H1 (cell line): ENCODE results near the gene PCDHGB5. TPM values are rescaled to one million over a fixed set of nuclear protein-coding genes. Genes with fewer than 3 reads are reported as not detected.

Experiments
- CTCF ChIA-PET: fragments of 300-600 bp; sonication (Branson Sonifier 250); formaldehyde crosslinking; loops from one replicate; lab custom pipeline; 2021; ENCODE audit not compliant: partially characterized antibody; lab: Charles Lee
- POLR2A ChIA-PET: fragments of 300-600 bp; sonication (Branson Sonifier 250); formaldehyde crosslinking; loops from one replicate; lab custom pipeline; 2021; ENCODE audit warnings: inconsistent platforms; ENCODE audit not compliant: partially characterized antibody; lab: Charles Lee
- DNase-seq, 2 experiments: peaks; one replicate each; pipeline versions ENCODE4 v3.0.0 to v3.0.0-alpha.2; 2010 to 2022; ENCODE audit warnings: low spot score in 2 of 2, low read depth in 1 of 2, mixed read lengths in 1 of 2
- FAIRE-seq: peaks from 2 replicates; lab custom pipeline; 2011; peaks lifted over from hg19 to GRCh38; lab: Jason Lieb, UNC
- H2AFZ ChIP-seq: 2 replicates; pipeline ENCODE4 v1.8.1; 2012; ENCODE audit warnings: low read length, inconsistent platforms
- H2AK5ac ChIP-seq: 2 replicates; pipeline ENCODE4 v1.6.1; 2013; ENCODE audit warnings: low read depth, low read length
- H2BK120ac ChIP-seq: replicated peaks from 2 replicates; pipeline ENCODE3; 2013; ENCODE audit warnings: low read depth, low read length, inconsistent platforms
- H2BK12ac ChIP-seq: 2 replicates; pipeline ENCODE4 v1.6.1; 2013; ENCODE audit warnings: low read depth, low read length
- H2BK15ac ChIP-seq: 2 replicates; pipeline ENCODE4 v1.6.1; 2013; ENCODE audit warnings: low read length
- H2BK20ac ChIP-seq: 2 replicates; pipeline ENCODE4 v1.6.1; 2013; ENCODE audit warnings: low read length
- H2BK5ac ChIP-seq: 2 replicates; pipeline ENCODE4 v1.6.1; 2013; ENCODE audit warnings: low read depth, low read length
- H3K14ac ChIP-seq: 2 replicates; pipeline ENCODE4 v1.6.1; 2013; ENCODE audit warnings: inconsistent platforms; ENCODE audit not compliant: insufficient read length
- H3K18ac ChIP-seq: 2 replicates; pipeline ENCODE4 v1.6.1; 2013; ENCODE audit warnings: low read length; ENCODE audit errors: extremely low read depth
- H3K23ac ChIP-seq: 2 replicates; pipeline ENCODE4 v1.6.1; 2013; ENCODE audit warnings: inconsistent platforms; ENCODE audit not compliant: insufficient read length
- H3K23me2 ChIP-seq: 2 replicates; pipeline ENCODE4 v1.6.1; 2013; ENCODE audit warnings: low read depth, low read length
- H3K27ac ChIP-seq: 2 replicates; pipeline ENCODE4 v1.6.1; 2011; ENCODE audit warnings: low read depth, low read length, inconsistent platforms
- H3K27me3 ChIP-seq, 4 experiments: replicated peaks in 1 of 4; 1 replicate in 1 of 4; 2 replicates in 3 of 4; pipeline versions ENCODE4 v1.6.1 to v1.8.1; 2011 to 2013; ENCODE audit warnings: low read length in 3 of 4, mild to moderate bottlenecking in 3 of 4, inconsistent platforms in 2 of 4, mixed read lengths in 2 of 4, moderate library complexity in 1 of 4; ENCODE audit not compliant: control insufficient read depth in 3 of 4, insufficient read depth in 3 of 4; ENCODE audit errors: extremely low read depth in 1 of 4
- H3K36me3 ChIP-seq, 4 experiments: 2 replicates each; pipeline versions ENCODE4 v1.6.1 to v1.8.1; 2011 to 2013; ENCODE audit warnings: mild to moderate bottlenecking in 4 of 4, low read length in 3 of 4, moderate library complexity in 2 of 4, control low read depth in 1 of 4, inconsistent platforms in 1 of 4; ENCODE audit not compliant: insufficient read depth in 4 of 4, control insufficient read depth in 2 of 4
- H3K4ac ChIP-seq: replicated peaks from 2 replicates; pipeline ENCODE3; 2013; ENCODE audit warnings: low read length, low read depth, mixed read lengths, inconsistent platforms; ENCODE audit not compliant: insufficient read length
- H3K4me1 ChIP-seq, 4 experiments: replicated peaks in 1 of 4; 1 replicate in 1 of 4; 2 replicates in 3 of 4; pipeline versions ENCODE4 v1.6.1 to v1.8.1; 2011 to 2013; ENCODE audit warnings: low read length in 3 of 4, inconsistent platforms in 2 of 4, mixed read lengths in 1 of 4; ENCODE audit not compliant: insufficient read depth in 4 of 4, control insufficient read depth in 3 of 4
- H3K4me2 ChIP-seq, 2 experiments: 2 replicates each; pipeline versions ENCODE4 v1.6.1 to v1.8.1; 2011 to 2013; ENCODE audit warnings: low read depth in 2 of 2, low read length in 2 of 2, control low read depth in 1 of 2, inconsistent platforms in 1 of 2, mild to moderate bottlenecking in 1 of 2; ENCODE audit not compliant: insufficient read depth in 1 of 2
- H3K4me3 ChIP-seq, 4 experiments: fragments of 200-600, 300-600 bp in 1 of 4; sonication (generic), shearing (Covaris generic), sonication (Bioruptor Twin) in 1 of 4; 2 replicates each; pipeline versions ENCODE4 v1.5.1 to v1.8.1; 2011 to 2016; ENCODE audit warnings: low read length in 4 of 4, low read depth in 3 of 4, control low read depth in 2 of 4, inconsistent platforms in 2 of 4, mild to moderate bottlenecking in 2 of 4, mixed read lengths in 1 of 4, moderate library complexity in 1 of 4; ENCODE audit not compliant: insufficient read depth in 2 of 4; ENCODE audit errors: extremely low read depth in 1 of 4
- H3K56ac ChIP-seq: replicated peaks from 2 replicates; pipeline ENCODE3; 2013; ENCODE audit warnings: low read depth, mild to moderate bottlenecking, mixed read lengths, low read length, inconsistent platforms; ENCODE audit not compliant: insufficient read length
- H3K79me1 ChIP-seq: 2 replicates; pipeline ENCODE4 v1.6.1; 2013; ENCODE audit warnings: low read depth, low read length, control low read depth
- H3K79me2 ChIP-seq, 2 experiments: 2 replicates each; pipeline versions ENCODE4 v1.6.1 to v1.8.1; 2012 to 2013; ENCODE audit warnings: low read length in 2 of 2, mild to moderate bottlenecking in 2 of 2, inconsistent platforms in 1 of 2; ENCODE audit not compliant: insufficient read depth in 2 of 2, control insufficient read depth in 1 of 2
- H3K9ac ChIP-seq, 4 experiments: replicated peaks in 1 of 4; 1 replicate in 1 of 4; 2 replicates in 3 of 4; pipeline versions ENCODE4 v1.6.1 to v1.8.1; 2011 to 2013; ENCODE audit warnings: low read depth in 3 of 4, low read length in 3 of 4, control low read depth in 2 of 4, mild to moderate bottlenecking in 2 of 4, moderate library complexity in 2 of 4, inconsistent platforms in 1 of 4; ENCODE audit errors: extremely low read depth in 1 of 4
- H3K9me3 ChIP-seq, 2 experiments: 2 replicates each; pipeline versions ENCODE4 v1.6.1 to v1.8.1; 2012 to 2013; ENCODE audit warnings: mild to moderate bottlenecking in 2 of 2, moderate library complexity in 2 of 2, control low read depth in 1 of 2, inconsistent platforms in 1 of 2, low read depth in 1 of 2, low read length in 1 of 2, mixed read lengths in 1 of 2; ENCODE audit not compliant: insufficient read depth in 2 of 2
- H4K20me1 ChIP-seq, 2 experiments: replicated peaks in 1 of 2; 2 replicates each; pipeline versions ENCODE3 to v1.8.1; 2011 to 2013; ENCODE audit warnings: inconsistent platforms in 2 of 2, low read length in 2 of 2, mild to moderate bottlenecking in 1 of 2; ENCODE audit not compliant: insufficient read depth in 2 of 2, control insufficient read depth in 1 of 2
- H4K5ac ChIP-seq: 2 replicates; pipeline ENCODE4 v1.6.1; 2013; ENCODE audit warnings: low read length, low read depth, mixed read lengths, inconsistent platforms; ENCODE audit not compliant: insufficient read length
- H4K8ac ChIP-seq: 2 replicates; pipeline ENCODE4 v1.8.0; 2013; ENCODE audit warnings: mild to moderate bottlenecking, moderate library complexity, low read length, inconsistent platforms; ENCODE audit not compliant: insufficient read depth; ENCODE audit errors: extremely low read depth
- H4K91ac ChIP-seq: replicated peaks from 2 replicates; pipeline ENCODE3; 2013; ENCODE audit warnings: low read length, mixed read lengths, inconsistent platforms; ENCODE audit not compliant: insufficient read length
- WGBS, 2 experiments: shearing (Covaris generic) in 1 of 2; methylation state at CpG; one replicate each; pipeline versions ENCODE4 v1.1.6 to v1.1.7; 2013 to 2015; ENCODE audit warnings: low lambda C conversion rate in 2 of 2, mixed read lengths in 2 of 2, inconsistent platforms in 1 of 2, low coverage in 1 of 2, missing lambda C conversion rate in 1 of 2; ENCODE audit not compliant: insufficient replicate concordance in 2 of 2, insufficient coverage in 1 of 2, insufficient read length in 1 of 2; ENCODE audit errors: extremely low coverage in 1 of 2, missing lambda C conversion rate in 1 of 2; 5-methylcytosine and 5-hydroxymethylcytosine counted together
- polyA plus RNA-seq, 7 experiments: library from polyadenylated mRNA; depleted of rRNA in 3 of 7; stranded (reverse) in 5 of 7; unstranded in 2 of 7; fragments of >200 nt in 5 of 7; fragments of 200-250 nt in 2 of 7; gene quantifications; 1 replicate in 5 of 7; 2 replicates in 1 of 7; 4 replicates in 1 of 7; pipeline versions ENCODE4 v1.2.1 to v1.2.3, GENCODE V29; 2011 to 2013; ENCODE audit warnings: missing spikeins in 2 of 7, mixed read lengths in 2 of 7
- total RNA-seq: library from RNA; stranded (reverse); fragmentation: NEBNext Ultra II Directional; extraction: Animal tissue kit (Norgen Biotek cat#: 25700); gene quantifications from 2 replicates; pipeline ENCODE4 v1.2.1, GENCODE V29; 2021

PCDHGB5 gene
- total and polyA plus RNA-seq, 2 of the 8 experiments (the other 6 are each of a cell fraction or from before 2014, with no cell fraction given), result 1.1 to 2.6 TPM

DNA sequence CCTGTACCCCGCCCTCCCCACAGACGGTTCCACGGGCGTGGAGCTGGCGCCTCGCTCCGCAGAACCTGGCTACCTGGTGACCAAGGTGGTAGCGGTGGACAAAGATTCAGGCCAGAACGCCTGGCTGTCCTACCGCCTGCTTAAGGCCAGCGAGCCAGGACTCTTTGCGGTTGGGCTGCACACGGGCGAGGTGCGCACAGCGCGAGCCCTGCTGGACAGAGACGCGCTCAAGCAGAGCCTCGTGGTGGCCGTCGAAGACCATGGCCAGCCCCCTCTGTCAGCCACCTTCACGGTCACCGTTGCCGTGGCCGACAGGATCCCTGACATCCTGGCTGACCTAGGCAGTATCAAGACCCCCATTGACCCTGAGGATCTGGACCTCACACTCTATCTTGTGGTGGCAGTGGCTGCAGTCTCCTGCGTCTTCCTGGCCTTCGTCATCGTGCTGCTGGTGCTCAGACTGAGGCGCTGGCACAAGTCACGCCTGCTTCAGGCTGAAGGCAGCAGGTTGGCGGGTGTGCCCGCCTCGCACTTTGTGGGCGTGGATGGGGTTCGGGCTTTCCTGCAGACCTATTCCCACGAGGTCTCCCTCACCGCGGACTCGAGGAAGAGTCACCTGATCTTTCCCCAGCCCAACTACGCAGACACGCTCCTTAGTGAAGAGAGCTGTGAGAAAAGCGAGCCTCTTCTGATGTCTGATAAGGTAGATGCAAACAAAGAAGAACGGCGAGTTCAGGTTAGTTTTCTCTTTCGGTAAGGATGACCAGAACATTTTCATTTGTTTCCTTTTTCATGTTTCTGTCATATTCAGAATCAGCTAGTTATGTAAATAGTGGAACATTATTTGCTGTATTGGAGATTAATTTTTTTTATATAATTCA lies 31.5 kb upstream of the PCDHGB5 start:
- H3K9ac ChIP-seq, result no peak overlapping the region
- H4K5ac ChIP-seq, result no peak overlapping the region
- H3K23me2 ChIP-seq, result no peaks in the 10 kb centered on the region
- no peaks in the 10 kb centered on the region for H3K79me2 ChIP-seq
- no peak overlapping the region for H4K8ac ChIP-seq
- ChIA-PET POLR2A (no interaction called here), CTCF (interaction anchor here (1.0 to 1.6 kb wide), 5 partner anchors 16 to 179 kb away, joined by 3 to 5 read pairs (median 4); partner anchors contain the start of genes PCDHB9, PCDHGB1 and PCDHGB6)
- no peak overlapping the region for H2AK5ac ChIP-seq
- no peak overlapping the region for H3K27ac ChIP-seq
- H3K4me2 ChIP-seq, result no peak overlapping the region
- H3K79me1 ChIP-seq, result no peaks in the 10 kb centered on the region
- no peak overlapping the region for H3K4ac ChIP-seq
- H2BK12ac ChIP-seq, result no peak overlapping the region
- H3K23ac ChIP-seq, result no peak overlapping the region
- no peaks in the 10 kb centered on the region for H4K20me1 ChIP-seq
- no peak overlapping the region for H3K18ac ChIP-seq
- no peak overlapping the region for H2AFZ ChIP-seq
- H3K4me3 ChIP-seq, result no peak overlapping the region
- FAIRE-seq (no peak), DNase-seq (no peak)
- H2BK15ac ChIP-seq, result no peak overlapping the region
- peaks cover 0 to 8% (median 1%) of the 10 kb centered on the region in 4 experiments; a peak in 3 of 8 replicates for H3K36me3 ChIP-seq
- H3K56ac ChIP-seq, result no peak overlapping the region
- H3K14ac ChIP-seq, result no peak overlapping the region
- peaks cover 0 to 3% (median 0%) of the 10 kb centered on the region in 4 experiments; a peak in 1 of 7 replicates for H3K4me1 ChIP-seq
- H3K9me3 ChIP-seq, result peaks cover 43 to 50% of the 10 kb centered on the region in 2 experiments
- H3K27me3 ChIP-seq, result no peaks in the 10 kb centered on the region
- no peak overlapping the region for H2BK20ac ChIP-seq
- H2BK5ac ChIP-seq, result no peak overlapping the region
- H2BK120ac ChIP-seq, result no peak overlapping the region
- 97% methylated on average over 39 of the region's 46 CpGs; no CpG with 5 or more reads in 1 of the 2 experiments for WGBS, 2 experiments
- no peak overlapping the region for H4K91ac ChIP-seq
